GM21717 (cell line): Measurements from ENCODE around the gene PRSS56.
"Not testable (repeated sequence)": the region's sequence is repeated elsewhere in the genome, so short reads cannot be mapped to it uniquely, and the experiment has no call there.

Experiments used
- ATAC-seq: cut with Tn5 transposase; IDR thresholded peaks from one replicate; pipeline ENCODE4 v1.9.1; 2021; ENCODE audit warnings: mild to moderate bottlenecking, moderate library complexity; ENCODE audit not compliant: unreplicated experiment

Gene PRSS56

GRCh38 chr2:232568161-232568560 lies 48.0 kb downstream of the PRSS56 start:
- ATAC-seq = no peak

GRCh38 chr2:232569541-232569940 lies 49.4 kb downstream of the PRSS56 start:
- no peak for ATAC-seq

GRCh38 chr2:232570481-232570880 lies 50.3 kb downstream of the PRSS56 start:
- ATAC-seq = not testable (repeated sequence)

GRCh38 chr2:232571026-232571474 lies 50.9 kb downstream of the PRSS56 start:
- no peak for ATAC-seq

GRCh38 chr2:232573042-232573441 lies 52.9 kb downstream of the PRSS56 start:
- ATAC-seq = no peak

GRCh38 chr2:232573771-232574435 lies 53.7 kb downstream of the PRSS56 start:
- no peak for ATAC-seq

- ATAC-seq = no peak
These were observed 54.7 kb downstream of the PRSS56 start for GRCh38 chr2:232574674-232575403.
